ENCODE results near the gene PBX3. TPM values are rescaled to one million over a fixed set of nuclear protein-coding genes. Genes with fewer than 3 reads are reported as not detected.

Gene PBX3
- total RNA-seq, 1 donor from 2014 or later = 48.6 TPM

DNA sequence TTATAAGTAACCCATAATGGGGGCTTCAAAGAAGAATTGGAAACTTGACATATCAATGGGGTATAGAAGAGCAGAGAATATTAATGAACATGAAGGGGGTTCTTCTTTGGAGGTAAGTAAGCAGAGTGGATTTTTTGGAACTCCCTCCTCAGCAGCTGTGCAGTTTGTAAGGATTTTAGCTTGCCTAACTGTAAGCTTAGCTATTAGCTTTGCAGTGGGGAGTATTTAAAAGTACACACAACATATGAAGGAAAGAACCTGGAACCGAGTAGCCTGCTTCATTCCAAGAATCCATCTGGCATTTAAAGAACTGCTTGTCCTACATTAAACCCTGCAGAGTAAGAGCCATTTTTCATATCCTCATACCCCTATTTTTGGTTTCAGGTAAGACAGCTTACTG lies 2.2 kb upstream of the PBX3 start:
- intact Hi-C loops (cut with DNase I) = no loop called here
- no peak overlapping the region for H3K27ac ChIP-seq

DNA sequence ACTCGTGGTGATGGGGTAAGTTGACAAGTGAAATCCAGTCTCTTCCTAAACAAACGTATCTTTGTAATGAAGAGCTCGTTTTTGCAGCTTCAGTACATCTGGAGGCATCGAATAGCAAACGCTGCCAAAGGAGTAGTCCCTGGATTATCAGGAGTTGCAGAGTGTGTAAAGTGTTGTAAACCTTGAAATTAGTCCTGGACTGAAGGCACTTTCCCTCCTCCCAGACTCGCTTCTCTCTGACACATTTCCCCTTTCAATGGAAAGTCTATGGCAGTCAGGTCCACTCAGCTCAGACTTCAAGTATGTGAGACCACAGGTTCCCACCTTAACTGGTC lies 1.5 kb upstream of the PBX3 start:
- Histone ChIP-seq H3K27me3 (no peaks in the 10 kb centered on the region), H3K4me3 (peak overlapping the region; percentile 72)
- no peak for ATAC-seq

More for the DNA sequence above, 2.2 kb upstream of the PBX3 start:
- Histone ChIP-seq H3K36me3 (no peaks in the 10 kb centered on the region), H3K27me3 (no peaks in the 10 kb centered on the region), H3K4me1 (peaks cover 20% of the 10 kb centered on the region), H3K9me3 (no peaks in the 10 kb centered on the region), H3K4me3 (no peak overlapping the region)
- no peak for ATAC-seq
- TF ChIP-seq, protein P1, sequence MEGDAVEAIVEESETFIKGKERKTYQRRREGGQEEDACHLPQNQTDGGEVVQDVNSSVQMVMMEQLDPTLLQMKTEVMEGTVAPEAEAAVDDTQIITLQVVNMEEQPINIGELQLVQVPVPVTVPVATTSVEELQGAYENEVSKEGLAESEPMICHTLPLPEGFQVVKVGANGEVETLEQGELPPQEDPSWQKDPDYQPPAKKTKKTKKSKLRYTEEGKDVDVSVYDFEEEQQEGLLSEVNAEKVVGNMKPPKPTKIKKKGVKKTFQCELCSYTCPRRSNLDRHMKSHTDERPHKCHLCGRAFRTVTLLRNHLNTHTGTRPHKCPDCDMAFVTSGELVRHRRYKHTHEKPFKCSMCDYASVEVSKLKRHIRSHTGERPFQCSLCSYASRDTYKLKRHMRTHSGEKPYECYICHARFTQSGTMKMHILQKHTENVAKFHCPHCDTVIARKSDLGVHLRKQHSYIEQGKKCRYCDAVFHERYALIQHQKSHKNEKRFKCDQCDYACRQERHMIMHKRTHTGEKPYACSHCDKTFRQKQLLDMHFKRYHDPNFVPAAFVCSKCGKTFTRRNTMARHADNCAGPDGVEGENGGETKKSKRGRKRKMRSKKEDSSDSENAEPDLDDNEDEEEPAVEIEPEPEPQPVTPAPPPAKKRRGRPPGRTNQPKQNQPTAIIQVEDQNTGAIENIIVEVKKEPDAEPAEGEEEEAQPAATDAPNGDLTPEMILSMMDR (IDR thresholded peaks at IDR 0.05) = no peak
- DNase-seq = no peak

DNA sequence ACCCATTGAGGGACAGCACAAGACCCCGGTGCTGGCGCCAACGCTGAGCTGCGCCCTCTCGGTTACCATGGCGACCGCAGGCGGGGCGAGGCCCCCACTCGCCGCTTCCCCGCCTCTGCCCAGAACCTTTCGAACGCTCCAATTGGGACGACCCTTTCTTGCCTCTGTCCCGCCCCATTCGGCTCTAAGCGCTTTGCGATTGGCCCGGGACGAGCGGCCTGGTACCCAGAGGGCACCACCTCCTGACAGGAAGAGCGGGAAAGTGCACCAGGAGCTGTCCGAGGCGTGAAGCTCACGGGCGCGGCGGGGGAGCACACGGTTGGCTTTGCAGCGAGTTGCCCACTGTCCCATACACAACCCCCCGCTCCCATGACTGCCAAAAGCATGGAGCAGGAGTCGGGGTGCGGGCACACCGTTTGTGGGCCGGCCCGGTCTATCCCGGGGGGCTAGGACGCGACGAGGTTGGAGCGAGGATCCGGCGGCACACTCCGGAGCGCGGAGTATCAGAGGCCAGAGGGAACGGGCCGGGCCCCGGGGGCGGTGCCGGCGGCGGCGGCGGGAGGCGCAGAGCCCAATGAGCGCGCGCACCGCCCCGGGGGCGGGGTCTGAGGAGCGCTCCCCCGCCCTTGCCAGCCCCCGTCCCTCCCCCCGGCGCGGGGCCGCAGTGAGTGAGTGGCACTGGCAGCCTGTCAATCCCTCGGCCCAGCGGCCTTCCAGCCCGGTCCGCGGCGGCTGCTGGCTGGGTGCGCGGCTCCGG lies 978 bp upstream of the PBX3 start:
- peaks cover 28% of the 10 kb centered on the region for H3K4me1 ChIP-seq
- intact Hi-C loops (cut with DNase I) = no loop called here
- TF ChIP-seq, protein P1 (IDR thresholded peaks at IDR 0.05) = no peak
- H3K36me3 ChIP-seq = no peaks in the 10 kb centered on the region
- peak overlapping the region; percentile 82 for H3K27ac ChIP-seq
- no peaks in the 10 kb centered on the region for H3K9me3 ChIP-seq
- ATAC-seq = peak; percentile 95
- H3K4me3 ChIP-seq = peak overlapping the region; percentile 72
- DNase-seq = peak; percentile 98
- no peaks in the 10 kb centered on the region for H3K27me3 ChIP-seq

More for the DNA sequence above, 1.5 kb upstream of the PBX3 start:
- TF ChIP-seq, protein P1 (IDR thresholded peaks at IDR 0.05) = no peak
- H3K36me3 ChIP-seq = no peaks in the 10 kb centered on the region
- no peak for DNase-seq
- H3K27ac ChIP-seq = peak overlapping the region; percentile 82
- intact Hi-C loops (cut with DNase I) = no loop called here
- H3K4me1 ChIP-seq = peaks cover 27% of the 10 kb centered on the region
- no peaks in the 10 kb centered on the region for H3K9me3 ChIP-seq

DNA sequence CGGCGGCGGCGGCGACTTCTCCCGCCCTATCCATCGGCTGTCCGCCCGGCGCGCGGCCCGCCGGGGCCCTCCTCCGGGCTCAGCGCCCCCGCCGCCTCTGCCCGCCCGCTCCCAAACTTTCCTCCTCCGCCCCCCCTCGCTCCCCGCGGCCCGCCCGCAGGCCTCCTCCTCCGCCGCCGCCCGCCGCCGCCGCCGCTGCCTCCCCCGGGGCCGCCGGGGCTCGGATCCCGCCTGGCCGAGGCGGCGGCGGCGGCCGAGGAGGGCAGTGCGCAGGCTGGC lies 460 bp upstream of the PBX3 start:
- intact Hi-C loops (cut with DNase I) = no loop called here
- H3K4me3 ChIP-seq = peak overlapping the region; percentile 72
- no peaks in the 10 kb centered on the region for H3K36me3 ChIP-seq
- no peaks in the 10 kb centered on the region for H3K27me3 ChIP-seq
- no peaks in the 10 kb centered on the region for H3K9me3 ChIP-seq
- TF ChIP-seq, protein P1 (IDR thresholded peaks at IDR 0.05) = no peak
- peak overlapping the region; percentile 82 for H3K27ac ChIP-seq
- H3K4me1 ChIP-seq = peaks cover 28% of the 10 kb centered on the region
- DNase-seq = no peak
- ATAC-seq = no peak

DNA sequence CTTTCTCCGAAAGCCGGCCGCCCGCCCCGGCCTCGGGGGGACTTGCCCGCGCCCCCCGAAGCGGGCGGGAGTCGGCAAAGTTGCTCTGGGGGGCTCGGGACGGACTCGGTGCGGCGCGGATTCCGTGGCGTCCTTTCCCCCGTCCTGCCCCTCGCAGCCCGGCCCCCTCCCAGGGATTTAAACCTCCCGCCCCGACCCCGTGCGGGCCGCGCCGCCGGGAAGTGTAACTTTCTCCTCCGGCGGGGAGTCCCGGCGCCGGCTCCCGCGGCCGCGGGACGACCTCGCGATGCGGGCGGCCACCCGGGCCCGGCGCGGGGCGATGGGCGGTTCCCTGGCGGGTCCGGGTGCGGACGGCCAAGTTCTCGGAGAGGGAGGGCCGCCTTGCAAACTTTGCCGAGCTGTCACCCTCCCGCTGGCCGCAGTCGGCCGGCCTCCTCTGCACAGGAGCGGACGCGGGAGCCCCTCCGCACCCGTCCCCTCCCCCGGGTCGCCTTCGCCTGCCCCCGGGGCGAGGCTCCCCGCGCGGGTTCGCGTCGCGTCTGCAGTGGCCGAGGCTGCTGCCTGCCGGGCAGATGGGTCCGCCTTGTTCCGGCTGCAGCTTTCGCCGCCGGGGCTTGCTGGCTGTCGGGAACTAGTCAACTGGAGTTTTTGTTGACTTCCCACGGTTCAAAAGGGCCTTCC lies 732 bp downstream of the PBX3 start:
- Histone ChIP-seq H3K27ac (peak overlapping the region; percentile 84), H3K36me3 (no peaks in the 10 kb centered on the region)
- intact Hi-C loops (cut with DNase I) = no loop called here

More for the DNA sequence above, 732 bp downstream of the PBX3 start:
- Histone ChIP-seq H3K9me3 (no peaks in the 10 kb centered on the region), H3K4me3 (peak overlapping the region; percentile 88), H3K4me1 (peaks cover 34% of the 10 kb centered on the region), H3K27me3 (no peaks in the 10 kb centered on the region)
- ATAC-seq (no peak), DNase-seq (peak; percentile 82)
- TF ChIP-seq, protein P1 (IDR thresholded peaks at IDR 0.05) = no peak

Measured in upper lobe of right lung (tissue), 1 donor.